GM23338 (cell line): Measurements from ENCODE around the gene YJEFN3. TPM values are rescaled to one million over a fixed set of nuclear protein-coding genes. Genes with fewer than 3 reads are reported as not detected.
A peak's percentile ranks its signal among the peaks of the same experiment; 100 is the strongest.

Source experiments
- ATAC-seq: fragments of 200-7000 bp; cut with Tn5 transposase; 3 replicates; pipeline ENCODE4 v1.9.1; 2020
- DNase-seq: peaks from one replicate; pipeline ENCODE4 v3.0.0-alpha.2; 2015; ENCODE audit warnings: low spot score
- H2AFZ ChIP-seq: fragments of 200-600 bp; sonication (generic); 2 replicates; pipeline ENCODE4 v1.8.0; 2016; ENCODE audit warnings: antibody characterized with exemption, mild to moderate bottlenecking, moderate library complexity
- H3F3A ChIP-seq: fragments of 200-600 bp; sonication (generic); replicated peaks from 2 replicates; pipeline ENCODE4 v1.8.0; 2017; ENCODE audit warnings: antibody characterized with exemption, mixed run types, low read depth
- H3K27ac ChIP-seq: fragments of 200-600 bp; sonication (generic); 2 replicates; pipeline ENCODE4 v1.6.1; 2016; ENCODE audit warnings: low read depth
- H3K27me3 ChIP-seq: fragments of 200-600 bp; sonication (generic); 2 replicates; pipeline ENCODE4 v1.8.0; 2016; ENCODE audit warnings: mild to moderate bottlenecking, mixed run types, moderate library complexity; ENCODE audit not compliant: insufficient read depth
- H3K36me3 ChIP-seq: fragments of 200-600 bp; sonication (generic); 2 replicates; pipeline ENCODE4 v1.8.0; 2016; ENCODE audit warnings: mild to moderate bottlenecking; ENCODE audit not compliant: insufficient read depth
- H3K4me1 ChIP-seq: fragments of 200-600 bp; sonication (generic); 2 replicates; pipeline ENCODE4 v1.8.0; 2016; ENCODE audit warnings: mild to moderate bottlenecking, moderate library complexity; ENCODE audit not compliant: insufficient read depth
- H3K4me2 ChIP-seq: fragments of 200-600 bp; sonication (generic); 2 replicates; pipeline ENCODE4 v1.7.1; 2017; ENCODE audit warnings: mixed run types
- H3K4me3 ChIP-seq: fragments of 200-600 bp; sonication (generic); 2 replicates; pipeline ENCODE4 v1.6.1; 2016; ENCODE audit warnings: mixed run types
- H3K79me2 ChIP-seq: fragments of 200-600 bp; sonication (generic); replicated peaks from 2 replicates; pipeline ENCODE4 v1.8.0; 2017; ENCODE audit warnings: mild to moderate bottlenecking; ENCODE audit not compliant: insufficient read depth
- H3K9me2 ChIP-seq: fragments of 200-600 bp; sonication (generic); 2 replicates; pipeline ENCODE4 v1.8.0; 2017; ENCODE audit not compliant: insufficient read depth
- H4K20me1 ChIP-seq: fragments of 200-600 bp; sonication (generic); replicated peaks from 2 replicates; pipeline ENCODE4 v1.8.0; 2017; ENCODE audit warnings: mild to moderate bottlenecking; ENCODE audit not compliant: insufficient read depth
- H3K27ac Mint-ChIP-seq: 2 replicates; pipeline ENCODE4 v1.8.0; 2020; ENCODE audit warnings: inconsistent platforms, mild to moderate bottlenecking, moderate library complexity, mixed read lengths
- H3K27me3 Mint-ChIP-seq: 3 replicates; pipeline ENCODE4 v1.8.0; 2022; ENCODE audit warnings: low read depth, mild to moderate bottlenecking, moderate library complexity, mixed read lengths, inconsistent platforms; ENCODE audit not compliant: insufficient read depth, poor library complexity
- H3K36me3 Mint-ChIP-seq: 3 replicates; pipeline ENCODE4 v1.8.0; 2021; ENCODE audit warnings: low read depth, mild to moderate bottlenecking, inconsistent platforms, moderate library complexity, mixed read lengths
- H3K4me1 Mint-ChIP-seq: 3 replicates; pipeline ENCODE4 v1.8.0; 2020; ENCODE audit warnings: mild to moderate bottlenecking, inconsistent platforms, mixed read lengths
- H3K4me3 Mint-ChIP-seq: 3 replicates; pipeline ENCODE4 v1.8.0; 2021; ENCODE audit warnings: moderate library complexity, mild to moderate bottlenecking, inconsistent platforms, mixed read lengths
- H3K9me3 Mint-ChIP-seq: 3 replicates; pipeline ENCODE4 v1.8.0; 2020; ENCODE audit warnings: moderate library complexity, mild to moderate bottlenecking, inconsistent platforms, mixed read lengths
- EZH2 ChIP-seq: fragments of 200-600 bp; sonication (generic); IDR thresholded peaks from one replicate; pipeline ENCODE4 v1.8.0; 2017; ENCODE audit warnings: antibody characterized with exemption, mild to moderate bottlenecking, low read depth; ENCODE audit not compliant: unreplicated experiment
- EZH2phosphoT487 ChIP-seq: fragments of 200-600 bp; sonication (generic); IDR thresholded peaks from one replicate; pipeline ENCODE4 v1.8.1; 2018; ENCODE audit warnings: antibody characterized with exemption; ENCODE audit not compliant: unreplicated experiment
- polyA plus RNA-seq: library from polyadenylated mRNA; unstranded; fragments of >200 nt; fragmentation: Nextera tagmentation; extraction: Ambion mirVana; gene quantifications from 2 replicates; pipeline ENCODE4 v1.2.1, GENCODE V29; 2016
- total RNA-seq: library from RNA; depleted of rRNA; stranded (reverse); fragments of >200 nt; shearing (Covaris generic); gene quantifications from 2 replicates; pipeline ENCODE4 v1.2.3, GENCODE V29; 2014
- TF ChIP-seq, protein P1 (sequence below), 2 experiments: fragments of 200-600 bp in 1 of 2; sonication (generic) in 1 of 2; conservative IDR thresholded peaks; 2 replicates each; pipeline versions ENCODE4 v1.5.1 to v1.6.1; 2016 to 2017; ENCODE audit warnings: antibody characterized with exemption in 2 of 2, low read depth in 2 of 2, mild to moderate bottlenecking in 2 of 2, moderate library complexity in 1 of 2

The YJEFN3 gene
- total and polyA plus RNA-seq, 2 experiments from 2014 or later: 3.5 to 6.5 TPM

DNA sequence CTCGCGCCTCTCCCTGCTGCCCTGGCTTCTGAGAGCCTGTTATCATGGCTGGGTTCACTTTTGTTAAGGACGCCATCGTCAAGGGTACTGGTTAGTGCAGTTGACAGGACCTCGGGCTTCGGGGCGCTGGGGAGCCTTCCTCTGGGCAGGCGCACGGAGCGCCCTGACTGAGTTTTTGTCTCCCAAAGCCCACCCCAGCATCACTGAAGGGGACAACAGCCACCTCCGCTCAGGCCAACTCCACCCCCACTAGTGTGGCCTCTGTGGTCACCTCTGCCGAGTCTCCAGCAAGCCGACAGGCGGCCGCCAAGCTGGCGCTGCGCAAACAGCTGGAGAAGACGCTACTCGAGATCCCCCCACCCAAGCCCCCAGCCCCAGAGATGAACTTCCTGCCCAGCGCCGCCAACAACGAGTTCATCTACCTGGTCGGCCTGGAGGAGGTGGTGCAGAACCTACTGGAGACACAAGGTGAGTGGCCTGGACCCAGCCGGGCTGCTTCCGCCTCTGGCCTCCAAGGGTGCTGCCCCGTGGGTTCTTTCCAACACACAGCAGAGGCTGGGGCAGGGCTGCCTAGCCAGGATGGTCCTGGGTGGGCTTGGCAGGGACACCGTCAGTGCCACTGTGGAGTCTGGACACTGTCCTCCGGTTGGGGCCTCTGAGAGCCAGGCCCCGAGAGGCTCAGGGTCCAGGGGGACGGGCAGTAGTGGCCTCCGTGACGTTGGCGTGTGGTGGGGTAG, 30.3 kb upstream of the YJEFN3 start:
- Histone ChIP-seq H3K4me3 (no peak overlapping the region), H3K4me2 (no peak overlapping the region), H4K20me1 (peaks cover 15% of the 10 kb centered on the region), H2AFZ (no peak overlapping the region), H3F3A (0 out of 2 replicates have a peak, but pooled peaks cover 3% of the 10 kb centered on the region), H3K4me1 (no peaks in the 10 kb centered on the region), H3K36me3 (peaks cover 15% of the 10 kb centered on the region; the same call in 1 of the 2 replicates), H3K9me2 (no peaks in the 10 kb centered on the region), H3K27ac (no peak overlapping the region), H3K27me3 (no peaks in the 10 kb centered on the region), H3K79me2 (no peaks in the 10 kb centered on the region; the same call in 1 of the 2 replicates)
- no peak overlapping the region for H3K27ac Mint-ChIP-seq
- no peak overlapping the region for H3K4me3 Mint-ChIP-seq
- H3K36me3 Mint-ChIP-seq: peaks cover 82% of the 10 kb centered on the region
- H3K4me1 Mint-ChIP-seq: no peaks in the 10 kb centered on the region
- DNase-seq: no peak
- H3K9me3 Mint-ChIP-seq: no peaks in the 10 kb centered on the region
- peaks cover 10% of the 10 kb centered on the region for H3K27me3 Mint-ChIP-seq
- ATAC-seq: no peak
- no peak for TF ChIP-seq EZH2
- TF ChIP-seq, protein P1, sequence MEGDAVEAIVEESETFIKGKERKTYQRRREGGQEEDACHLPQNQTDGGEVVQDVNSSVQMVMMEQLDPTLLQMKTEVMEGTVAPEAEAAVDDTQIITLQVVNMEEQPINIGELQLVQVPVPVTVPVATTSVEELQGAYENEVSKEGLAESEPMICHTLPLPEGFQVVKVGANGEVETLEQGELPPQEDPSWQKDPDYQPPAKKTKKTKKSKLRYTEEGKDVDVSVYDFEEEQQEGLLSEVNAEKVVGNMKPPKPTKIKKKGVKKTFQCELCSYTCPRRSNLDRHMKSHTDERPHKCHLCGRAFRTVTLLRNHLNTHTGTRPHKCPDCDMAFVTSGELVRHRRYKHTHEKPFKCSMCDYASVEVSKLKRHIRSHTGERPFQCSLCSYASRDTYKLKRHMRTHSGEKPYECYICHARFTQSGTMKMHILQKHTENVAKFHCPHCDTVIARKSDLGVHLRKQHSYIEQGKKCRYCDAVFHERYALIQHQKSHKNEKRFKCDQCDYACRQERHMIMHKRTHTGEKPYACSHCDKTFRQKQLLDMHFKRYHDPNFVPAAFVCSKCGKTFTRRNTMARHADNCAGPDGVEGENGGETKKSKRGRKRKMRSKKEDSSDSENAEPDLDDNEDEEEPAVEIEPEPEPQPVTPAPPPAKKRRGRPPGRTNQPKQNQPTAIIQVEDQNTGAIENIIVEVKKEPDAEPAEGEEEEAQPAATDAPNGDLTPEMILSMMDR (conservative IDR thresholded peaks at IDR 0.05; ENCODE audit: low read depth in 2 of 2): no peak

GRCh38 chr19:19499272-19499995, 29.3 kb upstream of the YJEFN3 start:
- peaks cover 79% of the 10 kb centered on the region for H3K36me3 Mint-ChIP-seq
- no peaks in the 10 kb centered on the region for H3K4me1 Mint-ChIP-seq
- Histone ChIP-seq H3K4me1 (no peaks in the 10 kb centered on the region), H3K4me3 (no peak overlapping the region), H3K27me3 (no peaks in the 10 kb centered on the region), H2AFZ (no peak overlapping the region), H3K27ac (no peak overlapping the region), H3K4me2 (no peak overlapping the region), H3K79me2 (no peaks in the 10 kb centered on the region; the same call in 1 of the 2 replicates), H3K36me3 (peaks cover 15% of the 10 kb centered on the region; the same call in 1 of the 2 replicates), H3K9me2 (no peaks in the 10 kb centered on the region), H3F3A (0 out of 2 replicates have a peak, but pooled peaks cover 8% of the 10 kb centered on the region), H4K20me1 (peaks cover 22% of the 10 kb centered on the region)
- H3K4me3 Mint-ChIP-seq: no peak overlapping the region
- TF ChIP-seq, protein P1 (conservative IDR thresholded peaks at IDR 0.05; ENCODE audit: low read depth in 2 of 2): 0 out of 4 replicates have a peak, but pooled peaks of 1 of the 2 experiments have one; percentile 2
- TF ChIP-seq EZH2phosphoT487: no peak
- DNase-seq (no peak), ATAC-seq (no peak)
- H3K9me3 Mint-ChIP-seq: no peaks in the 10 kb centered on the region
- H3K27ac Mint-ChIP-seq: peak overlapping the region; percentile 77; the same call in 1 of the 2 replicates
- H3K27me3 Mint-ChIP-seq: peaks cover 10% of the 10 kb centered on the region
